Tongue (tissue), 2 donors: Measurements from ENCODE around the gene DDN. TPM values are rescaled to one million over a fixed set of nuclear protein-coding genes. Genes with fewer than 3 reads are reported as not detected.

Experiments
- DNase-seq: peaks from one replicate; pipeline ENCODE4 v3.0.0-alpha.2; 2015
- total RNA-seq: library from RNA; depleted of rRNA; stranded (reverse); fragments of >200 nt; gene quantifications from one replicate; pipeline ENCODE4 v1.2.3, GENCODE V29; 2014

Gene DDN
- total RNA-seq = 2.4 TPM

DNA sequence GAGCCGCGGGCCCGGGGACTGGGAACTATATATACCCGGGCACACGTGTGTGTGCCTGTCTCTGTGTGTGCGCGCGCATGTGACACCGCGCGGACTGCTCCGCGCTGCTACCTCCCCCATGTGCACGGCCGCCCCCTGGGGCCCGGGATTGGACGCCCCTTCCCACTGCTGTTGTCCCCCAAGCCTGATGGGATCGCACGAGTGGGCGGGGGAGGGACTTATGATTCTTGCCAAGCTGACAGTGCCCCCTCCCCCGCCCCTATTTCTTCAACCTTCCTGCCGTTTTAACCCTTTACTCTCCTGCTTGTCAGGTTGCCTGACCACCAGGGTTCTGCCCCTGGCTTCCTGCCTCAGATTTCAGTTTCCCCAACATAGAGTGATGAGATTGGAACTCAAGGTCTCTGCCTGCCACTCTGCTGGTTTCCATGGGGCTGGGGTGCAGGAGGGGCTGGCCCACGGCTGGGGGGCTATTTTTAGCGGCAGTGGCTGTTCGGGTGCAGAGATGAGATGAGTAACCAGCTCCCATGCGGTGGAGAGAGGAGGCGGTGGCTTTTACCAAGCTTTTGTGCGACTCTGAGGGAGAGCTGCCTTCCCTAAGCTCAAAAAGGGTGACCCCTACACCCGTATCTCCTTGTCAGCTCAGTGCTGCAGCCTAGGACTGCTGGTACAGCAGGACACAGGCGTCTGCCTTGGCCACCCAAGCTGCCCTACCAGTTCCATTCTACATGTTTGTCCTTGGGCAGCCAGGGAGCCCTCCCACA, at the start of gene DDN:
Gene DDN, minus strand, starts transcription at position 5 of the 761 bp plus-strand sequence. CDS start 88 bp downstream, outside the sequence.
- peak; percentile 60 for DNase-seq

- no peak for DNase-seq
Observed at GRCh38 chr12:49048953-49049352, 49.8 kb upstream of the DDN start.

GRCh38 chr12:49046129-49046895, 47.1 kb upstream of the DDN start:
- no peak for DNase-seq

- DNase-seq = no peak
Observed at GRCh38 chr12:49044660-49045059, 45.5 kb upstream of the DDN start.

DNA sequence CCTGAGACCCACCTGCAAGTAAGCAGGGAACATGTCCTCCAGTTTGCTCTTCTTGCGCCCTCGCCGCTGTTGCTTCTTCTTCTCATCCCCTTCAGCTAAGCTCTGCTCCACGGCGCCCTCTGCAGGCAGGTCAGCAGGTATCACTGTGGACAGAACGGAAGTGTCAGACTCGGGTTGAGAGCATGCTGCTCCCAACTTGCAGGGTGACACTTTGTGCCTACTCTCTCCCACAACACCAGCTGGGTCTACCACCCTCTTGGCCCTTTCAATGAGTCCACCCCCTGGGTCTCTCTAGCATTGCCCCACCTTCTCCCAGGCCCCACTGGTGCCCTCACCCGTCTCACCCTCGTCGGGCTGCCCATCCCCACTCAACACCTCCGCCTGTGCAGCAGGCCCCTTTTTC, 44.7 kb upstream of the DDN start:
- peak; percentile 52 for DNase-seq

GRCh38 chr12:49043241-49043640, 44.1 kb upstream of the DDN start:
- no peak for DNase-seq

- DNase-seq = no peak
Observed at GRCh38 chr12:49041881-49042484, 42.8 kb upstream of the DDN start.

- no peak for DNase-seq
Observed at GRCh38 chr12:49041036-49041880, 42.1 kb upstream of the DDN start.

DNA sequence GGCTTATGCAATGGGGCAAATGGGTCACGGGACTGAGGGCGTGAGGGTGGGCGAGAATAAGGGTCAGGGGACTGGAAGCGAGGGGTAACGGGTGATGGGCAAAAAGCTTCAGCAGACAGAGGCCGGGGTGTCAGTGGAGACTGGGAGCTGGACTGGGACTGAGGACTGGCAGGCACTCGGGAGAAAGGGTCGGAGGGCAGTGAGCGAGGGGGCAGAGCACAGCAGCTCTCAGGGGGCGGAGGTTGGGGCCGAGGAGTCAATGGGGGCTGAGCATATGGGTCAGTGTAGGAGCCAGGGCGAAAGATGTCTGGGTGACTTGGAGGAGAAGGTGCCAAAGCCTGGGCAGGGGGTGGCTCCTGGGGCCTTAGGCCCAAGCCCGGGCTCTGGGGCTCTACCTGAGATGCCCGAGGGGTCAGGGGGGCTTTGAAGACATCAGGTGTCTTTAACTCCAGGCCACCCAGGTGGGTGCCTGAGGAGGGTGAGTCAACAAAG, 41.2 kb upstream of the DDN start:
- no peak for DNase-seq

- no peak for DNase-seq
Observed at GRCh38 chr12:49039421-49040363, 40.5 kb upstream of the DDN start.

- DNase-seq = no peak
Observed at GRCh38 chr12:49038291-49038955, 39.2 kb upstream of the DDN start.

- no peak for DNase-seq
Observed at GRCh38 chr12:49037947-49038237, 38.7 kb upstream of the DDN start.

GRCh38 chr12:49037111-49037946, 38.2 kb upstream of the DDN start:
- no peak for DNase-seq

DNA sequence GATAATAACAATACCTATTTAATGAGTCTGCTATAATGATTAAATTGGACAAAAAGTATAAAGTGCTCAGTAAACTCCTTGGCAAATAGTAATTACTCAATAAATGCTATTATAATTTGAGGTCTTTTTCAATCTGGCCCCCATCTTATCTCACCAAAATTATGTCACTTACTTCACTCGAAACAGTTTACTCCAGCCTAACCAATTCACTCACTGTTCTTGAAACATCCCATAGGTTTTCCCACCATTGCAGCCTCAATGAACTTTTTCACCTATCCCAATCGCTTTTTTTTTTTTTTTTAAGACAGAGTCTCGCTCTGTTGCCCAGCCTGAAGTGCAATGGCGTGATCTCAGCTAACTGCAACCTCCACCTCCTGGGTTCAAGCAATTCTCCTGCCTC, 36.9 kb upstream of the DDN start:
- no peak for DNase-seq

DNA sequence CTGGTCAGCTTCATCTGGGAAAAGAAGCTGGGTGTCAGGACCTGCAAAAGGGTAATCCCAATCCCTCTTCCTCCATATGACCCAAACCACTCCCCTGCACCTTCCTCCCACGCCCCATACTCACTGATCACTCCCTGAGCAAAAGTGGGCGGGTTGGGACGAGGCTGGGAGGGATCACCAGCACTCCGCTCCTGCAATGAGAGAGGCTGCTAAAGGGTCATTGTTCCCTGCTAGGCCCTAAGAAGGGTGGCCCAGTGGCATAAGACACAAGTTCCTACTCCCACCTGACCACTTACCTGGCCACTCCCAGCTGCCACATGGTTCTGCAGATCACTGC, 35.1 kb upstream of the DDN start:
- no peak for DNase-seq

- no peak for DNase-seq
Observed at GRCh38 chr12:49033611-49034285, 34.6 kb upstream of the DDN start.

DNA sequence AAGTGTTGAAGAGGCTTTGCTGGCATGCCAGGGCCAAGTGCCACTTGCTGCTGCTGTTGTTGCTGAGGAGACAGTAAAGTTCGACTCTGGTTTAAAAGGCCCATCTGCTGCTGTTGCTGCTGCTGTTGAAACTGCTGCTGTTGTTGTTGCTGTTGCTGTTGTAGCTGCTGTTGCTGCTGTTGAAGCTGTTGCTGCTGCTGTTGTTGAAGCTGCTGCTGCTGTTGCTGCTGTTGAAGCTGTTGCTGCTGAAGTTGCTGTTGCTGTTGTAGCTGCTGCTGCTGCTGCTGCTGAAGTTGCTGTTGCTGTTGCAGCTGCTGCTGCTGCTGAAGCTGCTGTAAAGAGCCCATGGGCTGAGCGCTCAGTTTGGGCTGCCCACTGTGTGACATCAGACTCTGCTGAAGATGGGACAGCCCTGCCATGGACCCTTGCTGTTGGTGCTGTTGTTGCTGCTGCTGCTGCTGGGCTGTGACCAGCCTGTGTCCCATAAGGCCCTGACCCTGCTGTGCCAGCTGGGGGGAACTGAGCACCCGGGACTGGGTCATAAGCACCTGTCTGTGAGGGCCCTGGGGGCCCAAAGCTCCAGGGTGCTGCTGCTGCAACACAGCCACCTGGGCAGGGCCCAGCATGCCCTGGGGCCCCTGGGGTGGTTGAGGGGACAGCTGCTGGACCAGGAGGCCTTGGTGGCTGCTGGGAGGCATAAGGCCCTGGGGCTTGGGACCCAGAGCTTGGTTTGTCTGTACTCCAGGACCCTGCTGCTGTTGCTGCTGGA, 33.7 kb upstream of the DDN start:
- DNase-seq = peak; percentile 36

GRCh38 chr12:49032276-49032675, 33.1 kb upstream of the DDN start:
- no peak for DNase-seq
